ENCODE measurements around the gene PRICKLE2. TPM values are rescaled to one million over a fixed set of nuclear protein-coding genes. Genes with fewer than 3 reads are reported as not detected.
A peak's percentile ranks its signal among the peaks of the same experiment; 100 is the strongest.

Gene PRICKLE2
- total RNA-seq, 1 donor from 2014 or later = 84.4 TPM

GRCh38 chr3:64108784-64109317, 116.4 kb downstream of the PRICKLE2 start:
- Histone ChIP-seq H3K9ac (ENCODE audit: low read length) (no peak overlapping the region), H3K9me3 (ENCODE audit: insufficient read depth, low read depth, low read length) (no peaks in the 10 kb centered on the region), H3K36me3 (ENCODE audit: insufficient read depth, low read length) (no peaks in the 10 kb centered on the region), H3K4me1 (ENCODE audit: insufficient read depth, low read length) (peaks cover 11% of the 10 kb centered on the region), H2AFZ (ENCODE audit: low read depth, low read length) (no peak overlapping the region), H3K4me2 (ENCODE audit: low read length) (no peak overlapping the region), H4K20me1 (ENCODE audit: insufficient read depth, low read length) (peaks cover 74% of the 10 kb centered on the region), H3K79me2 (ENCODE audit: insufficient read depth, low read length) (peaks cover 29% of the 10 kb centered on the region), H3K27ac (ENCODE audit: low read depth, low read length) (no peak overlapping the region), H3K4me3 (ENCODE audit: insufficient read depth, low read depth, low read length) (no peak overlapping the region), H3K27me3 (ENCODE audit: insufficient read depth, low read length) (no peaks in the 10 kb centered on the region)
- no peaks in the 10 kb centered on the region for H3K27me3 Mint-ChIP-seq (ENCODE audit: low read depth, unreplicated experiment)
- peaks cover 1% of the 10 kb centered on the region for H3K9me3 Mint-ChIP-seq (ENCODE audit: unreplicated experiment)
- peak overlapping the region; percentile 44 for H3K27ac Mint-ChIP-seq (ENCODE audit: unreplicated experiment)
- H3K4me1 Mint-ChIP-seq (ENCODE audit: low read depth, unreplicated experiment) = peaks cover 65% of the 10 kb centered on the region
- H3K4me3 Mint-ChIP-seq (ENCODE audit: unreplicated experiment) = no peak overlapping the region
- TF ChIP-seq, protein P1, sequence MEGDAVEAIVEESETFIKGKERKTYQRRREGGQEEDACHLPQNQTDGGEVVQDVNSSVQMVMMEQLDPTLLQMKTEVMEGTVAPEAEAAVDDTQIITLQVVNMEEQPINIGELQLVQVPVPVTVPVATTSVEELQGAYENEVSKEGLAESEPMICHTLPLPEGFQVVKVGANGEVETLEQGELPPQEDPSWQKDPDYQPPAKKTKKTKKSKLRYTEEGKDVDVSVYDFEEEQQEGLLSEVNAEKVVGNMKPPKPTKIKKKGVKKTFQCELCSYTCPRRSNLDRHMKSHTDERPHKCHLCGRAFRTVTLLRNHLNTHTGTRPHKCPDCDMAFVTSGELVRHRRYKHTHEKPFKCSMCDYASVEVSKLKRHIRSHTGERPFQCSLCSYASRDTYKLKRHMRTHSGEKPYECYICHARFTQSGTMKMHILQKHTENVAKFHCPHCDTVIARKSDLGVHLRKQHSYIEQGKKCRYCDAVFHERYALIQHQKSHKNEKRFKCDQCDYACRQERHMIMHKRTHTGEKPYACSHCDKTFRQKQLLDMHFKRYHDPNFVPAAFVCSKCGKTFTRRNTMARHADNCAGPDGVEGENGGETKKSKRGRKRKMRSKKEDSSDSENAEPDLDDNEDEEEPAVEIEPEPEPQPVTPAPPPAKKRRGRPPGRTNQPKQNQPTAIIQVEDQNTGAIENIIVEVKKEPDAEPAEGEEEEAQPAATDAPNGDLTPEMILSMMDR (IDR thresholded peaks at IDR 0.05; ENCODE audit: insufficient read depth, low read depth, low read length) = no peak
- no peak for TF ChIP-seq EZH2 (IDR thresholded peaks at IDR 0.05; ENCODE audit: insufficient read depth, low read length)
- H3K36me3 Mint-ChIP-seq (ENCODE audit: low read depth, unreplicated experiment) = peaks cover 50% of the 10 kb centered on the region
- DNase-seq (ENCODE audit: low read depth) = no peak
- no peak for FAIRE-seq

- Mint-ChIP-seq H3K36me3 (ENCODE audit: low read depth, unreplicated experiment) (peaks cover 50% of the 10 kb centered on the region), H3K4me1 (ENCODE audit: low read depth, unreplicated experiment) (peaks cover 67% of the 10 kb centered on the region), H3K27me3 (ENCODE audit: low read depth, unreplicated experiment) (no peaks in the 10 kb centered on the region), H3K9me3 (ENCODE audit: unreplicated experiment) (no peaks in the 10 kb centered on the region), H3K27ac (ENCODE audit: unreplicated experiment) (peak overlapping the region; percentile 44), H3K4me3 (ENCODE audit: unreplicated experiment) (peak overlapping the region; percentile 3)
- Histone ChIP-seq H3K27ac (ENCODE audit: low read depth, low read length) (no peak overlapping the region), H3K36me3 (ENCODE audit: insufficient read depth, low read length) (no peaks in the 10 kb centered on the region), H4K20me1 (ENCODE audit: insufficient read depth, low read length) (peaks cover 67% of the 10 kb centered on the region), H3K9me3 (ENCODE audit: insufficient read depth, low read depth, low read length) (no peaks in the 10 kb centered on the region), H3K4me2 (ENCODE audit: low read length) (no peak overlapping the region), H3K27me3 (ENCODE audit: insufficient read depth, low read length) (no peaks in the 10 kb centered on the region), H3K4me1 (ENCODE audit: insufficient read depth, low read length) (peaks cover 11% of the 10 kb centered on the region), H2AFZ (ENCODE audit: low read depth, low read length) (no peak overlapping the region), H3K9ac (ENCODE audit: low read length) (no peak overlapping the region), H3K4me3 (ENCODE audit: insufficient read depth, low read depth, low read length) (no peak overlapping the region), H3K79me2 (ENCODE audit: insufficient read depth, low read length) (peaks cover 23% of the 10 kb centered on the region)
- no peak for TF ChIP-seq EZH2 (IDR thresholded peaks at IDR 0.05; ENCODE audit: insufficient read depth, low read length)
- TF ChIP-seq, protein P1 (IDR thresholded peaks at IDR 0.05; ENCODE audit: insufficient read depth, low read depth, low read length) = no peak
- DNase-seq (ENCODE audit: low read depth) (no peak), FAIRE-seq (no peak)
Observed at GRCh38 chr3:64108231-64108630, 117.0 kb downstream of the PRICKLE2 start.

- peaks cover 16% of the 10 kb centered on the region for H3K79me2 ChIP-seq (ENCODE audit: insufficient read depth, low read length)
- H3K27me3 Mint-ChIP-seq (ENCODE audit: low read depth, unreplicated experiment) = no peaks in the 10 kb centered on the region
- peaks cover 59% of the 10 kb centered on the region for H4K20me1 ChIP-seq (ENCODE audit: insufficient read depth, low read length)
- H3K4me2 ChIP-seq (ENCODE audit: low read length) = no peak overlapping the region
- no peaks in the 10 kb centered on the region for H3K9me3 Mint-ChIP-seq (ENCODE audit: unreplicated experiment)
- DNase-seq (ENCODE audit: low read depth) (no peak), FAIRE-seq (no peak)
- H3K9me3 ChIP-seq (ENCODE audit: insufficient read depth, low read depth, low read length) = no peaks in the 10 kb centered on the region
- TF ChIP-seq, protein P1 (IDR thresholded peaks at IDR 0.05; ENCODE audit: insufficient read depth, low read depth, low read length) = no peak
- no peak for TF ChIP-seq EZH2 (IDR thresholded peaks at IDR 0.05; ENCODE audit: insufficient read depth, low read length)
- no peaks in the 10 kb centered on the region for H3K36me3 ChIP-seq (ENCODE audit: insufficient read depth, low read length)
- H3K27me3 ChIP-seq (ENCODE audit: insufficient read depth, low read length) = no peaks in the 10 kb centered on the region
- no peak overlapping the region for H3K27ac Mint-ChIP-seq (ENCODE audit: unreplicated experiment)
- H3K27ac ChIP-seq (ENCODE audit: low read depth, low read length) = no peak overlapping the region
- H3K4me3 ChIP-seq (ENCODE audit: insufficient read depth, low read depth, low read length) = no peak overlapping the region
- no peak overlapping the region for H3K9ac ChIP-seq (ENCODE audit: low read length)
- peaks cover 48% of the 10 kb centered on the region for H3K36me3 Mint-ChIP-seq (ENCODE audit: low read depth, unreplicated experiment)
- H3K4me1 ChIP-seq (ENCODE audit: insufficient read depth, low read length) = peaks cover 11% of the 10 kb centered on the region
- no peak overlapping the region for H2AFZ ChIP-seq (ENCODE audit: low read depth, low read length)
- H3K4me3 Mint-ChIP-seq (ENCODE audit: unreplicated experiment) = peak overlapping the region; percentile 29
- H3K4me1 Mint-ChIP-seq (ENCODE audit: low read depth, unreplicated experiment) = peaks cover 68% of the 10 kb centered on the region
Observed at GRCh38 chr3:64107190-64107589, 118.1 kb downstream of the PRICKLE2 start.
